Hepatocyte (in vitro differentiated cells): Measurements from ENCODE around the gene LRRC27.

Experiments used
- EZH2 ChIP-seq: fragments of 200-600 bp; sonication (generic); IDR thresholded peaks from 2 replicates; pipeline ENCODE4 v1.6.1; 2016; ENCODE audit warnings: antibody characterized with exemption, mild to moderate bottlenecking, borderline replicate concordance
- TF ChIP-seq, protein P1 (sequence below): fragments of 200-600 bp; sonication (generic); IDR thresholded peaks from 2 replicates; pipeline ENCODE4 v1.5.1; 2016; ENCODE audit warnings: antibody characterized with exemption, mild to moderate bottlenecking; ENCODE audit not compliant: poor library complexity

DNA sequence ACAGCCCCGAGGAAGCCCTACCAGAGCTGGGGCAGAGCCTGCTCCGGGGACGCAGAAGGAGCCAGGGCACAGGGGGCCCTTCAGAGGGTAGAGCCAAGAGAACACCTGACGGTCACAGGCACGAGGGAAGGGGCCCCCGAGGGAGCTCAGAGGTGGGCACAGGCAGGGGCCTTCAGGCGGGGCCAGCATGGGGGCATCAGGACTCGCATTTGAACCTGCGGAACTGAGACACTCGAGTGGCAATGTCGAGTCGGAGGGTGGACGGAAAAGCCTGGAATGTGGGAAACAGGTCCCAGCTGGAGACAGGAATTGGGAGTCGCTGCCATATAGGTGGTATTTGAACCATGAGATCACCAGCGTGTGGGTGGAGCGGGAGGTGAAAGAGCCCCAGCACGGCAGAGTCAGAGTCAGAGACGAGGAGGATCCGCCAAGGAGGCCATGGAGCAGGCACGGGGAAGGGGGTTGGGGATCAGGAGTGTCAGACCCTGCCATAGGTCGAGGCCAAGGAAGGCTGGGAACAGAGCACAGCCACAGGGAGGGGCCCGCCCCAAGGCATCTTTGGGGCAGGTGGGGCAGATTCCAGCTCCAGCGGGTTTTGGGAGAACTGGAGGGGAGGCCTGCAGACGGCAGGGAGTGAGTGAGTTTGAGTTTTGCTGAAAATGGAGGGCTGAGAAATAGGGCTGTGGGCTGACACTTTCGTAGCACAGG, 38.0 kb upstream of the LRRC27 start:
- TF ChIP-seq, protein P1, sequence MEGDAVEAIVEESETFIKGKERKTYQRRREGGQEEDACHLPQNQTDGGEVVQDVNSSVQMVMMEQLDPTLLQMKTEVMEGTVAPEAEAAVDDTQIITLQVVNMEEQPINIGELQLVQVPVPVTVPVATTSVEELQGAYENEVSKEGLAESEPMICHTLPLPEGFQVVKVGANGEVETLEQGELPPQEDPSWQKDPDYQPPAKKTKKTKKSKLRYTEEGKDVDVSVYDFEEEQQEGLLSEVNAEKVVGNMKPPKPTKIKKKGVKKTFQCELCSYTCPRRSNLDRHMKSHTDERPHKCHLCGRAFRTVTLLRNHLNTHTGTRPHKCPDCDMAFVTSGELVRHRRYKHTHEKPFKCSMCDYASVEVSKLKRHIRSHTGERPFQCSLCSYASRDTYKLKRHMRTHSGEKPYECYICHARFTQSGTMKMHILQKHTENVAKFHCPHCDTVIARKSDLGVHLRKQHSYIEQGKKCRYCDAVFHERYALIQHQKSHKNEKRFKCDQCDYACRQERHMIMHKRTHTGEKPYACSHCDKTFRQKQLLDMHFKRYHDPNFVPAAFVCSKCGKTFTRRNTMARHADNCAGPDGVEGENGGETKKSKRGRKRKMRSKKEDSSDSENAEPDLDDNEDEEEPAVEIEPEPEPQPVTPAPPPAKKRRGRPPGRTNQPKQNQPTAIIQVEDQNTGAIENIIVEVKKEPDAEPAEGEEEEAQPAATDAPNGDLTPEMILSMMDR = no peak
- no peak for TF ChIP-seq EZH2
